Stomach smooth muscle (tissue), 2 donors: ENCODE results near the gene RAB40A.

Experiments used
- H3K27ac ChIP-seq: one replicate; pipeline ENCODE4 v1.7.0; 2013; ENCODE audit warnings: mild to moderate bottlenecking, low read length, inconsistent platforms
- H3K27me3 ChIP-seq, 2 donors: one replicate each; pipeline ENCODE4 v1.7.0; 2013; ENCODE audit warnings: low read length in 2 of 2; ENCODE audit not compliant: insufficient read depth in 2 of 2, control insufficient read depth in 1 of 2
- H3K36me3 ChIP-seq, 2 donors: one replicate each; pipeline ENCODE4 v1.7.0; 2013; ENCODE audit warnings: low read length in 2 of 2; ENCODE audit not compliant: control insufficient read depth in 2 of 2, insufficient read depth in 2 of 2
- H3K4me1 ChIP-seq: one replicate; pipeline ENCODE4 v1.7.0; 2013; ENCODE audit warnings: low read length; ENCODE audit not compliant: control insufficient read depth, insufficient read depth
- H3K4me3 ChIP-seq, 2 donors: one replicate each; pipeline ENCODE4 v1.7.0; 2013; ENCODE audit warnings: low read length in 2 of 2
- H3K9ac ChIP-seq, 2 donors: one replicate each; pipeline ENCODE4 v1.7.0; 2013; ENCODE audit warnings: low read length in 2 of 2, mild to moderate bottlenecking in 1 of 2
- H3K9me3 ChIP-seq, 2 donors: one replicate each; pipeline ENCODE4 v1.7.0; 2013; ENCODE audit warnings: low read length in 2 of 2; ENCODE audit not compliant: control insufficient read depth in 2 of 2
- donor health status: healthy.
- donor health status: Pancreatic carcinoma.

RAB40A gene

GRCh38 chrX:103519389-103519788 lies at the start of gene RAB40A:
TSS of gene RAB40A (minus strand) at chrX:103519489. CDS start at chrX:103500756, 18,733 bp downstream.
- Histone ChIP-seq H3K9ac (no peak within 1 kb of the TSS), H3K9me3 (no peaks in the 10 kb centered on the region), H3K4me1 (no peaks in the 10 kb centered on the region), H3K27me3 (peaks cover 0 to 3% of the 10 kb centered on the region in 2 donors), H3K4me3 (no peak within 1 kb of the TSS), H3K27ac (no peak within 1 kb of the TSS), H3K36me3 (no peaks in the 10 kb centered on the region)

GRCh38 chrX:103565752-103566151 lies 46.5 kb upstream of the RAB40A start:
- Histone ChIP-seq H3K4me1 (no peaks in the 10 kb centered on the region), H3K4me3 (no peak overlapping the region), H3K9me3 (no peaks in the 10 kb centered on the region), H3K27ac (no peak overlapping the region), H3K36me3 (no peaks in the 10 kb centered on the region), H3K27me3 (peaks cover 0 to 9% of the 10 kb centered on the region in 2 donors), H3K9ac (no peak overlapping the region)

- Histone ChIP-seq H3K36me3 (no peaks in the 10 kb centered on the region), H3K4me1 (no peaks in the 10 kb centered on the region), H3K27me3 (peaks cover 0 to 9% of the 10 kb centered on the region in 2 donors), H3K4me3 (no peak overlapping the region), H3K9me3 (no peaks in the 10 kb centered on the region), H3K9ac (no peak overlapping the region), H3K27ac (no peak overlapping the region)
Measured at GRCh38 chrX:103565197-103565596, 45.9 kb upstream of the RAB40A start.

- Histone ChIP-seq H3K9me3 (no peaks in the 10 kb centered on the region), H3K4me1 (no peaks in the 10 kb centered on the region), H3K4me3 (no peak overlapping the region), H3K36me3 (no peaks in the 10 kb centered on the region), H3K9ac (no peak overlapping the region), H3K27me3 (peaks cover 0 to 9% of the 10 kb centered on the region in 2 donors), H3K27ac (no peak overlapping the region)
Measured at GRCh38 chrX:103562801-103563200, 43.5 kb upstream of the RAB40A start.

GRCh38 chrX:103560256-103560655 lies 41.0 kb upstream of the RAB40A start:
- Histone ChIP-seq H3K4me1 (no peaks in the 10 kb centered on the region), H3K27ac (no peak overlapping the region), H3K36me3 (no peaks in the 10 kb centered on the region), H3K4me3 (no peak overlapping the region), H3K9me3 (no peaks in the 10 kb centered on the region), H3K27me3 (peaks cover 0 to 10% of the 10 kb centered on the region in 2 donors), H3K9ac (no peak overlapping the region)

- H3K9me3 ChIP-seq: no peaks in the 10 kb centered on the region
- no peaks in the 10 kb centered on the region for H3K4me1 ChIP-seq
- H3K36me3 ChIP-seq: no peaks in the 10 kb centered on the region
- no peak overlapping the region for H3K27ac ChIP-seq
- H3K4me3 ChIP-seq: no peak overlapping the region
- peaks cover 0 to 9% of the 10 kb centered on the region in 2 donors for H3K27me3 ChIP-seq
- no peak overlapping the region for H3K9ac ChIP-seq
Measured at GRCh38 chrX:103556963-103557612, 37.8 kb upstream of the RAB40A start.

GRCh38 chrX:103554687-103555424 lies 35.6 kb upstream of the RAB40A start:
- peak overlapping the region; percentile 66 to 72 for H3K4me3 ChIP-seq
- H3K36me3 ChIP-seq: no peaks in the 10 kb centered on the region
- H3K4me1 ChIP-seq: no peaks in the 10 kb centered on the region
- no peaks in the 10 kb centered on the region for H3K9me3 ChIP-seq
- H3K9ac ChIP-seq: peak overlapping the region; percentile 51 to 55
- H3K27me3 ChIP-seq: peaks cover 0 to 9% of the 10 kb centered on the region in 2 donors
- no peak overlapping the region for H3K27ac ChIP-seq

- H3K27me3 ChIP-seq: peaks cover 0 to 9% of the 10 kb centered on the region in 2 donors
Measured at GRCh38 chrX:103552236-103552635, 32.9 kb upstream of the RAB40A start.

GRCh38 chrX:103550415-103551051 lies 31.2 kb upstream of the RAB40A start:
- no peaks in the 10 kb centered on the region for H3K4me1 ChIP-seq
- H3K36me3 ChIP-seq: no peaks in the 10 kb centered on the region
- no peaks in the 10 kb centered on the region for H3K9me3 ChIP-seq
- no peak overlapping the region for H3K9ac ChIP-seq
- peaks cover 0 to 6% of the 10 kb centered on the region in 2 donors for H3K27me3 ChIP-seq
- no peak overlapping the region for H3K4me3 ChIP-seq
- H3K27ac ChIP-seq: no peak overlapping the region

More at GRCh38 chrX:103552236-103552635, 32.9 kb upstream of the RAB40A start:
- no peak overlapping the region for H3K9ac ChIP-seq
- no peak overlapping the region for H3K27ac ChIP-seq
- no peaks in the 10 kb centered on the region for H3K4me1 ChIP-seq
- H3K36me3 ChIP-seq: no peaks in the 10 kb centered on the region
- H3K4me3 ChIP-seq: no peak overlapping the region
- no peaks in the 10 kb centered on the region for H3K9me3 ChIP-seq

- peaks cover 0 to 6% of the 10 kb centered on the region in 2 donors for H3K27me3 ChIP-seq
- H3K4me3 ChIP-seq: no peak overlapping the region
- no peak overlapping the region for H3K9ac ChIP-seq
- H3K27ac ChIP-seq: no peak overlapping the region
- H3K4me1 ChIP-seq: no peaks in the 10 kb centered on the region
- H3K36me3 ChIP-seq: no peaks in the 10 kb centered on the region
- H3K9me3 ChIP-seq: no peaks in the 10 kb centered on the region
Measured at GRCh38 chrX:103549916-103550315, 30.6 kb upstream of the RAB40A start.
